Naive thymus-derived CD4-positive, alpha-beta T cell (primary cell): ENCODE measurements around the gene IGFBP4. TPM values are rescaled to one million over a fixed set of nuclear protein-coding genes. Genes with fewer than 3 reads are reported as not detected.

Experiments used
- ATAC-seq: fragments of 150-1000 bp; cut with Tn5 transposase; 2 replicates; pipeline ENCODE4 v1.10.0; 2021; ENCODE audit warnings: mild to moderate bottlenecking, moderate library complexity
- CTCF ChIA-PET: fragments of 350-600 bp; sonication (Branson Sonifier 250); formaldehyde crosslinking; loops from one replicate; lab custom pipeline; 2021; ENCODE audit warnings: antibody characterized with exemption; lab: Charles Lee
- POLR2A ChIA-PET: fragments of 350-600 bp; sonication (Branson Sonifier 250); formaldehyde crosslinking; loops from one replicate; lab custom pipeline; 2021; ENCODE audit warnings: antibody characterized with exemption, inconsistent platforms; lab: Charles Lee
- DNase-seq, 9 donors: peaks; one replicate each; pipeline versions ENCODE4 v3.0.0 to v3.0.0-alpha.2; 2020 to 2022; ENCODE audit warnings: mixed read lengths in 1 of 9
- H3K27ac ChIP-seq: one replicate; pipeline ENCODE4 v1.7.0; 2013; ENCODE audit warnings: mild to moderate bottlenecking, low read depth, low read length, moderate library complexity
- H3K27me3 ChIP-seq, 2 donors: one replicate each; pipeline ENCODE4 v1.7.0; 2013; ENCODE audit warnings: low read length in 2 of 2, mild to moderate bottlenecking in 2 of 2, moderate library complexity in 2 of 2; ENCODE audit not compliant: control insufficient read depth in 2 of 2, insufficient read depth in 2 of 2
- H3K36me3 ChIP-seq, 3 experiments: 1 replicate in 2 of 3; 2 replicates in 1 of 3; pipeline ENCODE4 v1.7.0; 2013; ENCODE audit warnings: low read length in 3 of 3, mild to moderate bottlenecking in 3 of 3, moderate library complexity in 1 of 3; ENCODE audit not compliant: insufficient read depth in 3 of 3, control insufficient read depth in 2 of 3
- H3K4me1 ChIP-seq, 2 donors: one replicate each; pipeline ENCODE4 v1.7.0; 2013; ENCODE audit warnings: low read length in 2 of 2, mild to moderate bottlenecking in 2 of 2, moderate library complexity in 1 of 2; ENCODE audit not compliant: control insufficient read depth in 2 of 2, insufficient read depth in 2 of 2
- H3K4me3 ChIP-seq: 2 replicates; pipeline ENCODE4 v1.7.0; 2013; ENCODE audit warnings: mild to moderate bottlenecking, low read length
- H3K9me3 ChIP-seq, 3 experiments: 1 replicate in 2 of 3; 2 replicates in 1 of 3; pipeline ENCODE4 v1.7.0; 2013; ENCODE audit warnings: low read length in 3 of 3; ENCODE audit not compliant: control insufficient read depth in 2 of 3
- H3K27ac Mint-ChIP-seq, 9 donors: one replicate each; pipeline ENCODE4 v1.8.0; 2020 to 2022; ENCODE audit warnings: mixed read lengths in 9 of 9, mild to moderate bottlenecking in 8 of 9, moderate library complexity in 5 of 9, inconsistent platforms in 2 of 9
- H3K27me3 Mint-ChIP-seq, 5 donors: one replicate each; pipeline ENCODE4 v1.8.0; 2021 to 2022; ENCODE audit warnings: mixed read lengths in 5 of 5, mild to moderate bottlenecking in 1 of 5
- H3K36me3 Mint-ChIP-seq, 5 donors: one replicate each; pipeline ENCODE4 v1.8.0; 2020 to 2022; ENCODE audit warnings: mixed read lengths in 5 of 5, mild to moderate bottlenecking in 3 of 5, inconsistent platforms in 1 of 5
- H3K4me1 Mint-ChIP-seq, 7 donors: one replicate each; pipeline ENCODE4 v1.8.0; 2020 to 2022; ENCODE audit warnings: mixed read lengths in 7 of 7, mild to moderate bottlenecking in 3 of 7, inconsistent platforms in 1 of 7
- H3K4me3 Mint-ChIP-seq, 10 donors: one replicate each; pipeline ENCODE4 v1.8.0; 2020 to 2022; ENCODE audit warnings: mild to moderate bottlenecking in 10 of 10, mixed read lengths in 10 of 10, moderate library complexity in 6 of 10, inconsistent platforms in 2 of 10
- H3K9me3 Mint-ChIP-seq, 11 donors: one replicate each; pipeline ENCODE4 v1.8.0; 2020 to 2022; ENCODE audit warnings: mixed read lengths in 11 of 11, mild to moderate bottlenecking in 4 of 11, inconsistent platforms in 1 of 11, moderate library complexity in 1 of 11
- intact Hi-C, 2 donors: fragments of 100-400 bp; cut with micrococcal nuclease; formaldehyde crosslinking; loops; one replicate each; pipeline ENCODE4 v1.15.1; 2023
- polyA plus RNA-seq, 2 donors: library from polyadenylated mRNA; unstranded; fragments of 300-500 nt; fragmentation: Illumina TruSeq; gene quantifications; one replicate each; pipeline ENCODE4 v1.2.3, GENCODE V29; 2021
- total RNA-seq, 6 experiments: library from RNA in 5 of 6; stranded (reverse) in 5 of 6; gene quantifications; 1 replicate in 5 of 6; 2 replicates in 1 of 6; pipeline ENCODE4 v1.2.3 and lab custom pipeline; 2021 to 2026

The IGFBP4 gene
- total and polyA plus RNA-seq, 7 experiments from 2014 or later = 0.45 to 116 (median 1.8) TPM

DNA sequence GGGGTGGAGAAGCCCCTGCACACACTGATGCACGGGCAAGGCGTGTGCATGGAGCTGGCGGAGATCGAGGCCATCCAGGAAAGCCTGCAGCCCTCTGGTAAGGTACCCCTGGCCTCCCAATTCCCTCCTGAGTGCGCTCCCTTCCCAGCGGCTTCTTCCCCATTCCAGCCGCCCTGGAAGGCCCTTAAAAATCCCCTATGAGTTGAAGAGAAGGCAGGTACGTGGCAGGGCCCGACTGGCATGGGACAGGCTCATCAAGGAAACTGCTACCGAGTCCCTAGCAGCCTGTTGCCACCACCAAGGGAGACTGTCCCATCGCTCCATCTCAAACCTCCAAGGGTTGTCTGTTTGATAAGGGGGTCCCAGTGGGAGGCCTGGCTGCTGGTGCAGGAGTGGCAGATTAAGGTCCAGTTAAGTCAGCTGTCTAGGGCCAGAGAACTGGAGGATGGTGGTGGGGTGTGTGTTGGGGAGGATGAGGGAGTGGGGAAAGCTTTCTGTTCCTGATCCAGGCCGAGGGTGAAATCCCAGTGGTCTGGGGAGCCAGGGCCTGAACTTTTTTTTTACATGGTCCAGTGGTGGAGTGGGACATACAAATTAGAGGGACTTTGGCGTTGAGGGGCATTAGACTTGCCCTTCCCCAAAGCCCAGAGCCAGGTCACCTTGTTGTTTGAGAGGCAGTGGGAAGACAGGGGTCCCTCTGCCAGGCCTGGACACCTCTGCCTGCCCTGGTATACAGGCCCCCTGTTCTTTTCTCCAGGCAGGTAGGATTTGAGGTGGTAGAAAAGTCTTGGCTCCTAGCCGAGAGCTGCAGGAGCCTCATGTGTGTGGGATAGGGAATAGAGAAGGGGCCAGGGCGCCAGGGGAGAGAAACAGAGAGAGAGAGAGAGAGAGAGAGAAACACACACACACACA lies 994 bp downstream of the IGFBP4 start:
- Histone ChIP-seq H3K36me3 (no peaks in the 10 kb centered on the region), H3K27ac (peak overlapping the region; percentile 1), H3K4me1 (peaks cover 25 to 27% of the 10 kb centered on the region in 2 donors), H3K27me3 (no peaks in the 10 kb centered on the region), H3K4me3 (peak overlapping the region; percentile 21), H3K9me3 (no peaks in the 10 kb centered on the region)
- H3K4me1 Mint-ChIP-seq = peaks cover 31 to 60% (median 34%) of the 10 kb centered on the region in 7 donors
- H3K36me3 Mint-ChIP-seq = peaks cover 0 to 17% (median 0%) of the 10 kb centered on the region in 5 donors
- H3K9me3 Mint-ChIP-seq = no peaks in the 10 kb centered on the region
- ChIA-PET POLR2A (interaction anchor here (0.6 to 2.1 kb wide), 11 partner anchors 10 to 158 kb away, joined by 3 to 6 read pairs (median 4); no protein-coding TSS in a partner anchor), CTCF (interaction anchor here (0.7 to 2.2 kb wide), 13 partner anchors 8 to 141 kb away, joined by 3 to 19 read pairs (median 5); no protein-coding TSS in a partner anchor)
- H3K27ac Mint-ChIP-seq = peak overlapping the region; percentile 60 to 93 (median 76)
- H3K27me3 Mint-ChIP-seq = peaks cover 0 to 5% (median 0%) of the 10 kb centered on the region in 5 donors
- peak in 1 of 9 donors; percentile 41 for DNase-seq
- ATAC-seq = peak; percentile 5
- intact Hi-C loops = loop anchor here (1.0 to 5.0 kb wide), 9 partner anchors 17 to 116 kb away; partner anchors contain the start of gene TOP2A (in 1 of the 2)
- peak overlapping the region; percentile 65 to 90 (median 84) for H3K4me3 Mint-ChIP-seq

DNA sequence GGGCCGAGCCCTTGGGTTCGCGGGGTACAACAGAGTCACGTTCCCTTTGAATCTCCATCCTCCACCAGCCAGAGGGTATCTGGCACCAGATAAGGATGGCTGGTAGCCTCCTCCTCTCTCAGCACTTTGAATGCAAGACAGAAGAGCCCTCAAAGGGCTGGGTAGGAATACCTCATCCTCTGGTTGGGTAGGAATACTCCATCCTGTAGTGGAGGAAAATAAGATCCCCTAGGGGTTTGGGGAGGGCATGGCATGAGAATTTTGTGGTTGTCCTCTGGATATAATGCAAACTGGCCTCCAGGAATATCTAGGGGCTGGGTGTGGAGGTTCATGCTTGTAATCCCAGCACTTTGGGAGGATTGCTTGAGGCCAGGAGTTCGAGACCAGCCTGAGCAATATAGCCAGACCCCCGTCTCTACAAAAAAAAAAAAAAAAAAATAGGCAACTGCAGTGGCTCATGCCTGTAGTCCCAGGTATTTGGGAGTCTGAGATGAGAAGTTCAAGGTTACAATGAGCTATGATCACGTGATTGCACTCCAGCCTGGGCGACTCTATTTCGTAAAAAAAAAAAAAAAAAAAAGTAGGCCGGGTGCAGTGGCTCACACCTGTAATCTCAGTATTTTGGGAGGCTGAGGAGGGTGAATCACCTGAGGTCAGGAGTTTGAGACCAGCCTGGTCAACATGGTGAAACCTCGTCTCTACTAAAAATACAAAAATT lies 2.7 kb downstream of the IGFBP4 start:
- peaks cover 0 to 5% (median 0%) of the 10 kb centered on the region in 5 donors for H3K27me3 Mint-ChIP-seq
- no peaks in the 10 kb centered on the region for H3K9me3 Mint-ChIP-seq
- intact Hi-C loops = loop anchor here in 1 of 2 donors (1.0 to 5.0 kb wide), 3 partner anchors 29 to 87 kb away; partner anchors contain the start of gene TOP2A
- H3K36me3 Mint-ChIP-seq = peaks cover 0 to 17% (median 0%) of the 10 kb centered on the region in 5 donors
- CTCF ChIA-PET = interaction anchor here (0.5 to 0.8 kb wide), 4 partner anchors 9 to 500 kb away, joined by 3 to 6 read pairs (median 4); no protein-coding TSS in a partner anchor
- Histone ChIP-seq H3K4me3 (no peak overlapping the region), H3K4me1 (peaks cover 25 to 27% of the 10 kb centered on the region in 2 donors), H3K27ac (no peak overlapping the region), H3K9me3 (no peaks in the 10 kb centered on the region), H3K36me3 (no peaks in the 10 kb centered on the region), H3K27me3 (no peaks in the 10 kb centered on the region)
- peak overlapping the region in 3 of 9 donors; percentile 14 to 93 (median 79) for H3K27ac Mint-ChIP-seq
- ATAC-seq (no peak), DNase-seq (no peak)
- peaks cover 31 to 60% (median 34%) of the 10 kb centered on the region in 7 donors for H3K4me1 Mint-ChIP-seq
- peak overlapping the region in 7 of 10 donors; percentile 12 to 90 (median 65) for H3K4me3 Mint-ChIP-seq
- POLR2A ChIA-PET = no interaction called here

DNA sequence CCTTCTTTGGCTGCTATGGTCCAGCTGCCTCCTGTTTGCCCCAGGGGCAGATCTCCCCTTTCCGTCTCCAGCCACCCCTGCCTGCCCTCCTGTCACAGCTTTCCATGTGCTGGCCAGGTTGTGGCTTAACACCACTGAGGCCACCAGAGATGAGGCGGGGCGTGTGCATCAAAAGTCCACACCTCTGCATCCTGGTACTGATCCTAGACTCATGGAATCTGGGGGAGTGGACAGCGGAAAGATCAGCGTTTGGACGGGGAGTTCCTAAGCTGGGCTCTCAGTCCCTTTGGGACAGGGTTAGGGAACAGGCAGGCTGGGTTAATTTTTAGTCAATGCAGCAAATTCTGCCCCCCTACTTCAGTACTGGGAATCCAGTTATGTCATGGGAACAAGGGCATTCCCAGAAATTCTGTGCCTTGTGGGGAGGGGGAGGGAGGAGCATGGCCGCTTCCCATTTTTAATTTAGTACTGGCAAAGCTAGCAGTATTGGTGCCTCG lies 3.9 kb downstream of the IGFBP4 start:
- H3K27me3 ChIP-seq = no peaks in the 10 kb centered on the region
- peaks cover 31 to 58% (median 34%) of the 10 kb centered on the region in 7 donors for H3K4me1 Mint-ChIP-seq

DNA sequence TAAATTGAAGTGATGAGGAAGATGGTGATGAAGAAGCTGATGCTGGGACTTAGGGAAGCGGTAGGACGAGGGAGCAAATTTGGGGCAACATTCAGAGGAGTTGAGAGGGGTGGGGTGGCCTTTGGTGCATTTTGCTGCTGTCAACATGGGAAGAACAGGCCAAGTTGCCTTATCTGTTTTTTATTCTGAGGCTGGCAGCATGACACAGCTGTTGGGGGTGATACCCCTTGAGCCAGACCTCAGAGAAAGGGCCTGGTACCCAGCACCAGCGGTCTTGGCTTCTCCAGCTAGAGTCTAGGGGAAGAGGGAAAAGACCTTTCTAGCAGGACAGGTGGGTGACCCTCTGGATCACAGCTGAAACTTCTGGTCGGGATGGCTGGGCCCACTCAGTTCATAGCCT lies 4.6 kb downstream of the IGFBP4 start:
- peak overlapping the region in 3 of 9 donors; percentile 1 to 62 (median 47) for H3K27ac Mint-ChIP-seq
- peaks cover 31 to 55% (median 34%) of the 10 kb centered on the region in 7 donors for H3K4me1 Mint-ChIP-seq
- peaks cover 0 to 5% (median 0%) of the 10 kb centered on the region in 5 donors for H3K27me3 Mint-ChIP-seq
- H3K4me3 Mint-ChIP-seq = peak overlapping the region in 2 of 10 donors; percentile 1 to 78
- ChIA-PET CTCF (interaction anchor here (0.5 to 2.0 kb wide), 10 partner anchors 8 to 171 kb away, joined by 3 to 6 read pairs (median 4); no protein-coding TSS in a partner anchor), POLR2A (interaction anchor here (0.9 to 1.7 kb wide), 4 partner anchors 33 to 106 kb away, joined by 3 to 5 read pairs (median 4); no protein-coding TSS in a partner anchor)
- H3K27me3 ChIP-seq = no peaks in the 10 kb centered on the region
- ATAC-seq (no peak), DNase-seq (no peak)
- H3K36me3 ChIP-seq = no peaks in the 10 kb centered on the region
- intact Hi-C loops = loop anchor here in 1 of 2 donors (5.0 kb wide), 1 partner anchor 34 kb away; no protein-coding TSS in a partner anchor
- peaks cover 25 to 27% of the 10 kb centered on the region in 2 donors for H3K4me1 ChIP-seq
- H3K27ac ChIP-seq = no peak overlapping the region
- no peaks in the 10 kb centered on the region for H3K9me3 ChIP-seq
- peaks cover 0 to 21% (median 0%) of the 10 kb centered on the region in 5 donors for H3K36me3 Mint-ChIP-seq
- H3K4me3 ChIP-seq = no peak overlapping the region
- no peaks in the 10 kb centered on the region for H3K9me3 Mint-ChIP-seq

More for the DNA sequence above, 3.9 kb downstream of the IGFBP4 start:
- DNase-seq = no peak
- Mint-ChIP-seq H3K27me3 (peaks cover 0 to 5% (median 0%) of the 10 kb centered on the region in 5 donors), H3K9me3 (no peaks in the 10 kb centered on the region), H3K4me3 (peak overlapping the region in 2 of 10 donors; percentile 1 to 78), H3K36me3 (peaks cover 0 to 18% (median 0%) of the 10 kb centered on the region in 5 donors), H3K27ac (peak overlapping the region in 1 of 9 donors; percentile 1)
- no peak for ATAC-seq
- no peaks in the 10 kb centered on the region for H3K36me3 ChIP-seq
- CTCF ChIA-PET = interaction anchor here (0.6 to 2.0 kb wide), 7 partner anchors 9 to 143 kb away, joined by 3 to 6 read pairs (median 3); no protein-coding TSS in a partner anchor
- intact Hi-C loops = loop anchor here in 1 of 2 donors (5.0 kb wide), 1 partner anchor 35 kb away; no protein-coding TSS in a partner anchor
- H3K4me3 ChIP-seq = no peak overlapping the region
- no peak overlapping the region for H3K27ac ChIP-seq
- H3K9me3 ChIP-seq = no peaks in the 10 kb centered on the region
- POLR2A ChIA-PET = interaction anchor here (0.9 to 1.7 kb wide), 3 partner anchors 34 to 107 kb away, joined by 3 to 5 read pairs (median 4); no protein-coding TSS in a partner anchor
- H3K4me1 ChIP-seq = peaks cover 25 to 27% of the 10 kb centered on the region in 2 donors

DNA sequence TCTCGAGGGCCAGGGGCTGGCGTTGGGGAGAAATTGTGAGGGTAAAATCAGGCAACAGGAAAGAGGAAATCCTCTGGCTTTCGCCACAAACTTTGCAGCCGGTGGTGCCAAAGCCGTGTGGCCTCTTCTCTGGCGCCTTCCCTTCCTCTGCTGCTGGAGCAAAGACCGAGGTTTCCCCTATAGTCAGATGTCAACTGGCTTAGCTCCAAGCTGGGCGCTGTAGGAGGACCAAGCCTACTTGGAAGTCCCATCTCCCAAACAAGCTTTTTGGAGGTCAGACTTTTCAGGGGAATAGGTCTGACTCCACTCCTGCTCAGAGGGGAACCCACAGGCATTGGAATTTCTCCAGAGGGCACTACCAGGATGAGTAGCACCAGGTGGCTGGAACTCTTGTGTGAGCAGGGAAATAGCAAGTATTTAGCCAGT lies 5.0 kb downstream of the IGFBP4 start:
- Histone ChIP-seq H3K9me3 (no peaks in the 10 kb centered on the region), H3K27me3 (no peaks in the 10 kb centered on the region), H3K27ac (no peak overlapping the region), H3K4me1 (peaks cover 25 to 27% of the 10 kb centered on the region in 2 donors), H3K4me3 (no peak overlapping the region), H3K36me3 (no peaks in the 10 kb centered on the region)
- Mint-ChIP-seq H3K4me3 (peak overlapping the region in 1 of 10 donors; percentile 78), H3K27ac (peak overlapping the region in 2 of 9 donors; percentile 47 to 62), H3K9me3 (no peaks in the 10 kb centered on the region), H3K36me3 (peaks cover 0 to 24% (median 0%) of the 10 kb centered on the region in 5 donors), H3K27me3 (peaks cover 0 to 5% (median 0%) of the 10 kb centered on the region in 5 donors), H3K4me1 (peaks cover 31 to 55% (median 34%) of the 10 kb centered on the region in 7 donors)
- intact Hi-C loops = loop anchor here in 1 of 2 donors (5.0 kb wide), 1 partner anchor 34 kb away; no protein-coding TSS in a partner anchor
- CTCF ChIA-PET = interaction anchor here (0.5 to 2.2 kb wide), 6 partner anchors 8 to 170 kb away, joined by 3 to 25 read pairs (median 4); no protein-coding TSS in a partner anchor
- DNase-seq (no peak), ATAC-seq (no peak)
- POLR2A ChIA-PET = interaction anchor here (0.9 to 1.7 kb wide), 5 partner anchors 21 to 106 kb away, joined by 3 to 8 read pairs (median 4); no protein-coding TSS in a partner anchor
